ENCODE data around the gene GRB7. TPM values are rescaled to one million over a fixed set of nuclear protein-coding genes. Genes with fewer than 3 reads are reported as not detected.
"Not testable (repeated sequence)": the region's sequence is repeated elsewhere in the genome, so short reads cannot be mapped to it uniquely, and the experiment has no call there.

Gene GRB7
- total RNA-seq, 1 donor from 2014 or later: under 0.01 TPM

DNA sequence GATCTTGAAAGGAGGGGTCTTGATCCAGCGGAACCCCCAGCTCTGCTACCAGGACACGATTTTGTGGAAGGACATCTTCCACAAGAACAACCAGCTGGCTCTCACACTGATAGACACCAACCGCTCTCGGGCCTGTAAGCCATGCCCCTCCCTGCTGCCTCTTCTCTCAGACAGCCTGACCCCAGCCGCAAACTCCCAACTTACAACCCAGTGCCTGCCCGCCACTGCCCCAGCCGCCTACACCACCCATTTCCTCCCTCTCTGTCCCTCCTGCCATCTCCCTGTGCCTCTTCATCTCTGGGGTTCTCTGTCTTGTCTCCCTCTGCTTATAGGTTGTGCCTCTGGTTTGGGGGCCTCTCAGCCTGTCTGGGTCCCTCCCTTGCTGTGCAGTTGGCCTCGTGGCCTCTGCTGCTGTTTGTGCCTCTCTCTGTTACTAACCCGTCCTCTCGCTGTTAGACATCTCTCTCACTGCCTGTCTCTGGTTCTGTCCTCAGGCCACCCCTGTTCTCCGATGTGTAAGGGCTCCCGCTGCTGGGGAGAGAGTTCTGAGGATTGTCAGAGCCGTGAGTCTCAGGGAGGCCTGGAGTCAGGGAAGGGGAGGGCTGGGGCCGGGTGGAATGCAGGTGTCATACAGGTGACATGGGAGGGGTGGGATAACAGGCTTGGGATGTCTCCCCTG lies 28.3 kb upstream of the GRB7 start:
- no peak for DNase-seq (ENCODE audit: low read depth in 2 of 2)

DNA sequence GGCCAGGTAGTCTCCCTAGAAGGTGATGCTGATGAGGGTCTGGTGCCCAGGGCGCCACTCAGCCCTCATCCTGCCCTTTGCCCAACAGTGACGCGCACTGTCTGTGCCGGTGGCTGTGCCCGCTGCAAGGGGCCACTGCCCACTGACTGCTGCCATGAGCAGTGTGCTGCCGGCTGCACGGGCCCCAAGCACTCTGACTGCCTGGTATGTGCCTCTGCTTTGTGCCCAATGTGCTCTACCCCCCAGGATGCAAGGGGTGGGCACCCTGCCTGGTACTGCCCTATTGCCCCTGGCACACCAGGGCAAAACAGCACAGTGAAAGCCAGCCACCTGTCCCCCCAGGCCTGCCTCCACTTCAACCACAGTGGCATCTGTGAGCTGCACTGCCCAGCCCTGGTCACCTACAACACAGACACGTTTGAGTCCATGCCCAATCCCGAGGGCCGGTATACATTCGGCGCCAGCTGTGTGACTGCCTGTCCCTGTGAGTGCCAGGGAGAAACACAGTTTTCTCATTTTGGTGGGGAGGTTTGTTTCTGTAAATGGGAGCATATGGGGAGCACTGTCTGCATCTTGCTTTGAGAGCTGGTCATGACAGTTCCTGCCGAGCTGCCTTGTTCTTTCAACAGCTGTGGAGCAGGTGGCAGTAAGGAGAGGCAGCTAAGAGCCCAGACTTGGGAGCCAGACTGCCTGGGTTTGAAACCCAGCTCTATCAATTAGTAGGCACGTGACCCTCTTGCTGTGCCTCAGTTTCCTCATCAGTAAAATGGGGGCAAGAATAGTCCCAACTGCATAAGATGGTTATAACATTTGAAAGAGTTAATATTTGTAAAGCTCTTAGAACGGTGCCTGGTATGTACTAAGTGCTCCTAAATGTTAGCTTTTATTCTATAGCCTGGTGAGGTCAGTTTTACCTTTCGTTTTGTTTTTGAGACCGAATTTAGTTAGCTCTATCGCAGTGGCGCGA lies 27.5 kb upstream of the GRB7 start:
- DNase-seq (ENCODE audit: low read depth in 2 of 2): no peak

- not testable (repeated sequence) for DNase-seq (ENCODE audit: low read depth in 2 of 2)
Measured at GRCh38 chr17:39711071-39711470, 26.7 kb upstream of the GRB7 start.

GRCh38 chr17:39711851-39712250 lies 25.9 kb upstream of the GRB7 start:
- no peak for DNase-seq (ENCODE audit: low read depth in 2 of 2)

DNA sequence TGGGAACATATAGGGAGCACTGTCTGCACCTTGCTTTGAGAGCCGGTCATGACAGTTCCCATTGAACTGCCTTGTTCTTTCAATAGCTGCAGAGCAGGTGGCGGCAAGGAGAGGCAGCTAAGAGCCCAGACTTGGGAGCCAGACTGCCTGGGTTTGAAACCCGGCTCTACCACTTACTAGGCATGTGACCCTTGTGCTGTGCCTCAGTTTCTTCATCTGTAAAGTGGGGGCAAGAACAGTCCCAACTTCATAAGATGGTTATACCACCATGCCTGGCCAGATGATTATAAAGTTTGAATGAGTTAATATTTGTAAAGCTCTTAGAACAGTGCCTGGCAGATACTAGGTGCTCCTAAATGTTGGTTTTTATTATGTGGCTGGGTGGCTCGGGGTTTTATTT lies 23.5 kb upstream of the GRB7 start:
- DNase-seq (ENCODE audit: low read depth in 2 of 2): no peak

GRCh38 chr17:39715375-39716072 lies 22.2 kb upstream of the GRB7 start:
- no peak for DNase-seq (ENCODE audit: low read depth in 2 of 2)

GRCh38 chr17:39716073-39716818 lies 21.5 kb upstream of the GRB7 start:
- no peak for DNase-seq (ENCODE audit: low read depth in 2 of 2)

DNA sequence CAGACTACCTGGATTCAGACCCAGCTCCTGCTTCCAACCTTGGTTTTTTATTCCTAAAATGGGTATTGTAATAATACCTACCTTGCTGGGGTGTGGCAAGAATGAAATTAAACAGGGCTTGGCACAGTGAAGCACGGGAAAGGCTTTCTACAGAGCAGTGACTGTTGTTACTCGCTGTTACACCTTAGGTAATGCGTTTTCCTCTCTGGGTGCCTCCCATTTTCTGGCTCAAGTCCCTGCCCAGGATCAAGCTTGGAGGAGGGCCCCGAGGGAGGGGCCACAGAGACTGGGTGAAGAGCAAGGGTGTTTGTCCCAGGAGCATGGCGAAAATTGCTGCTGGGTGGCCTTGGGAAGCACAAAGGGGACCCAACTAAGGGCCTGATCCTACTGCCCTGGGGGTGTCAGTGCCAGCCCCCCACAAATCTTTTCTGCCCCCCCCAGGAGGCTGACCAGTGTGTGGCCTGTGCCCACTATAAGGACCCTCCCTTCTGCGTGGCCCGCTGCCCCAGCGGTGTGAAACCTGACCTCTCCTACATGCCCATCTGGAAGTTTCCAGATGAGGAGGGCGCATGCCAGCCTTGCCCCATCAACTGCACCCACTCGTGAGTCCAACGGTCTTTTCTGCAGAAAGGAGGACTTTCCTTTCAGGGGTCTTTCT lies 20.7 kb upstream of the GRB7 start:
- no peak for DNase-seq (ENCODE audit: low read depth in 2 of 2)

DNA sequence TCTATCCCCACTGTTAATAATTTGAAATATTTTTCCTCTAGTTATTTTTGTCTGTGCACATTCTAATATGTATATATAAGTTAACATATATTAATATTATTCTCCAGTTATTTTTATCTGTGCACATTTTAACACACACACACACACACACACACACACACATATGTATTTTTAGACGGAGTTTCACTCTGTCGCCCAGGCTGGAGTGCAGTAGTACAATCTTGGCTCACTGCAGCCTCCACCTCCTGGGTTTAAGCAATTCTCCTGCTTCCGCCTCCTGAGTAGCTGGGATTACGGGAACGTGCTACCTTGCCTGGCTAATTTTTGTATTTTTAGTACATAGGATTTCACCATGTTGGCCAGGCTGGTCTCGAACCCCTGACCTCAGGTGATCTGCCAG lies 20.1 kb upstream of the GRB7 start:
- DNase-seq (ENCODE audit: low read depth in 2 of 2): no peak

- DNase-seq (ENCODE audit: low read depth in 2 of 2): no peak
Measured at GRCh38 chr17:39719563-39720355, 18.0 kb upstream of the GRB7 start.

- DNase-seq (ENCODE audit: low read depth in 2 of 2): no peak
Measured at GRCh38 chr17:39722104-39722503, 15.6 kb upstream of the GRB7 start.

- DNase-seq (ENCODE audit: low read depth in 2 of 2): no peak
Measured at GRCh38 chr17:39722965-39723848, 14.5 kb upstream of the GRB7 start.

DNA sequence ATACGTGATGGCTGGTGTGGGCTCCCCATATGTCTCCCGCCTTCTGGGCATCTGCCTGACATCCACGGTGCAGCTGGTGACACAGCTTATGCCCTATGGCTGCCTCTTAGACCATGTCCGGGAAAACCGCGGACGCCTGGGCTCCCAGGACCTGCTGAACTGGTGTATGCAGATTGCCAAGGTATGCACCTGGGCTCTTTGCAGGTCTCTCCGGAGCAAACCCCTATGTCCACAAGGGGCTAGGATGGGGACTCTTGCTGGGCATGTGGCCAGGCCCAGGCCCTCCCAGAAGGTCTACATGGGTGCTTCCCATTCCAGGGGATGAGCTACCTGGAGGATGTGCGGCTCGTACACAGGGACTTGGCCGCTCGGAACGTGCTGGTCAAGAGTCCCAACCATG lies 13.0 kb upstream of the GRB7 start:
- no peak for DNase-seq (ENCODE audit: low read depth in 2 of 2)

- DNase-seq (ENCODE audit: low read depth in 2 of 2): not testable (repeated sequence)
Measured at GRCh38 chr17:39725923-39726322, 11.8 kb upstream of the GRB7 start.

- DNase-seq (ENCODE audit: low read depth in 2 of 2): no peak
Measured at GRCh38 chr17:39726617-39727016, 11.1 kb upstream of the GRB7 start.

- DNase-seq (ENCODE audit: low read depth in 2 of 2): no peak
Measured at GRCh38 chr17:39727556-39727955, 10.2 kb upstream of the GRB7 start.

DNA sequence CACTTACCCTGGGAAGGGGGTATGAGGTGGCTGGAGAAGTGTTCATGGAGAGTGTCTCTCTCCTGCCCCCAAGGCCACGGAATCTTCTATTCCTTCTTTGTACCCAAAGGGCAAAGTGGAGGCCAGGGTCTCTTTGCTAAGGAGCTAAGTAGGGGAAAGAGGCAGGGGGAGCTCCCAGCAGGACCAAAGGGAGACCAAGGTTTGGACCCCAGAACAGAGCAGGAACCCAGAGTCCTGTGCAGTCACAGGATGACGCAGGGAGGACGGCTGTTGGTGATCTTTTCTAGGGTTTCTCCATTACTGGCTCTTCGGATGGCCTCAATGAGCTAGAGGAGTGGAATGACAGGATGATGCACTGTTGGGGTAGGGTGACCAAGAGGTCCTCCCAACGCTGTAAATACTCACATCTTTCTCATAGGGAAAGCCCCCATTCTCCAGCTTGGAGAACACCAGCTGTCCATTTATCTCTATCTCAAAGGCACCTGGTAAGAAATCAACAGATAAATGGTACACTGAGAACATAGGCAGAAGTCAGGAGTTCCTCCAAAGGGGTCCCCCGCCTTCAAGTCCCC lies 8.4 kb upstream of the GRB7 start:
- DNase-seq (ENCODE audit: low read depth in 2 of 2): no peak

DNA sequence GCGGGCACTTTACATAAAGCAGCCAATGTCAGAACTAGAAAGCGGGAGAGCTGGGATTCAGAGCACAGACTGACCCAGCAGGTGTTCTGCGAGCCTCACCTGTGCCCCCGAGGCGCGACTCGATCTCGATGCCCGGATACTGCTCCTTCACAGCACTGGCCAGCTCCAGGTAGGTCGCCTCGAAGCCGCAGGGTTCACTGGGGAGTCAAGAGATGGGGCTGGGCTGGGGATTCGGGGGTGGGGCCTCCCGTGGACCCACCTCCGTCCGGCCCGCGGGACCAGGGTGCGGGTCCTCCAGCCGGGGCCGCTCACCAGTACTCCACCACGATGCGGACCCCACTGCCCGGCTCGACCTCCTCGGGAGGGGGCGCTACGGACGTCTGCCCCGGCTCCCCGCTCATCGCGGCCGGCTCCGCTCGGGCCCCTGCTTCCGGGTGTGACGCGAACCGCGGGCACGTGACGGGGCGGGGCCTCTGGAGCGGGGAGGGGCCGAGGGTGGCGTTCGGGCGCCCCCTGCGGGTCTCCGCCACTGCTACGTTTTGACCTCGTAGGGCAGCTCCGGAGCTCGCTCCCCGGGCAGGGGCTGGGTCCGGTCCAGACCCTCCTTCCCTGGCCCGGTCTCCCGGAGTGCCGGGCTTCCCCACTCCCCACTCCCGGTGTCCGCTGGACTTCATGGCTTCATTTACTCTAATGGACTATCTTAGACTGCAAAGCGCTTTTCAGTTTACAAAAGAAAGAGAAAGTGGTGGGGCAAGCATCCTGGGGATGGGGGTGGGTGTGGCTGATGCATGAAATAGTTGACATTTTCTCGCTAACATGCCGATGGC lies 7.4 kb upstream of the GRB7 start, which contains the start of gene MIEN1:
Gene MIEN1 (minus strand): TSS at position 438 of the 827 bp plus-strand sequence. CDS start 37 bp downstream, at position 401.
- DNase-seq (ENCODE audit: low read depth in 2 of 2): peak; percentile 83 to 90

Data from lung microvascular endothelial cell (primary cell).